ENCODE data around the gene MTOR. TPM values are rescaled to one million over a fixed set of nuclear protein-coding genes. Genes with fewer than 3 reads are reported as not detected.

Gene MTOR
- total and polyA plus RNA-seq, 2 of the 8 experiments (the other 6 are each of a cell fraction or from before 2014, with no cell fraction given): 44.2 to 76.8 TPM

DNA sequence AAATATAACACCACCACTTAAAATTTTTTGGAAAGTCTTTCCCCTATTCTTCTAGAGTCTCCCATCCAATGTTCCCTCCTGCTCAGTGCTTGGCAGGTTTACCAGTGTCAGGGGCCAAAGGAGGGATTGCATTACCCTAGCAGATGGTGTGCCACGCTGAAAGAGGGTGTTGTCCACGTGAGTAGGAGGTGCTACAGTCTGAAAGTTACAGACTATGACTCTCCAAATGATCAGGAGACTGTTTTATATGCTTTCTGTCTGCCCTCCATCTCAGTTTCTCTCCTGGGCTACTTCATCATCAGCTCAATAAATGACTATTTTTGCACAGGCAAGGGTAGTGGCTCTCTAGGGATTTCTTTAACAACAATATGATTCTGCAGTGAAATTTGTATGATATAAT, 104.5 kb downstream of the MTOR start (continued):
- no peak for TF ChIP-seq RXRA (IDR thresholded peaks at IDR 0.05; ENCODE audit: insufficient read depth, low read depth, low read length)

Data from H1 (cell line).